Measurements from ENCODE around the gene GPR132. TPM values are rescaled to one million over a fixed set of nuclear protein-coding genes. Genes with fewer than 3 reads are reported as not detected.

The GPR132 gene
- total RNA-seq, 1 experiment from 2014 or later, result 0.20 TPM

- no peaks in the 10 kb centered on the region for H3K23me2 ChIP-seq (ENCODE audit: insufficient read length, low read depth, low read length, poor library complexity, severe bottlenecking)
- H3K9ac ChIP-seq (ENCODE audit: extremely low read depth, insufficient read length, low read length), result no peak overlapping the region
- WGBS (ENCODE audit: extremely low coverage, insufficient read length, low lambda C conversion rate), result no CpG with 5 or more reads among the region's 24 CpGs
- no peak overlapping the region for H4K5ac ChIP-seq (ENCODE audit: insufficient read length, low read depth, low read length)
- no peak for TF ChIP-seq CTCF (conservative IDR thresholded peaks at IDR 0.05)
- H3K56ac ChIP-seq (ENCODE audit: insufficient read length, low read depth, low read length), result no peak overlapping the region
- Mint-ChIP-seq H3K27me3 (ENCODE audit: low read depth) (peaks cover 43% of the 10 kb centered on the region), H3K36me3 (ENCODE audit: insufficient read depth in 1 of 3, low read depth in 3 of 3) (no peaks in the 10 kb centered on the region), H3K4me1 (peaks cover 2% of the 10 kb centered on the region in 2 experiments; a peak in 1 of 4 replicates), H3K27ac (no peak overlapping the region), H3K9me3 (no peaks in the 10 kb centered on the region), H3K4me3 (no peak overlapping the region)
- H3K14ac ChIP-seq (ENCODE audit: insufficient read depth, low read length), result no peak overlapping the region
- no peaks in the 10 kb centered on the region for H4K20me1 ChIP-seq (ENCODE audit: control insufficient read depth, insufficient read depth, insufficient read length)
- no peaks in the 10 kb centered on the region for H3K9me3 ChIP-seq (ENCODE audit: control insufficient read depth, low read depth, low read length)
- no peaks in the 10 kb centered on the region for H3K79me1 ChIP-seq (ENCODE audit: insufficient read depth, low read depth, low read length, poor library complexity, severe bottlenecking)
- no peaks in the 10 kb centered on the region for H3K27me3 ChIP-seq (ENCODE audit: insufficient read depth, low read length)
- no peak overlapping the region for H3K4me2 ChIP-seq (ENCODE audit: insufficient read depth, insufficient read length, low read length)
- H2BK20ac ChIP-seq (ENCODE audit: low read depth, low read length, poor library complexity, severe bottlenecking), result no peak overlapping the region
- no peak overlapping the region for H3K23ac ChIP-seq (ENCODE audit: insufficient read length, low read depth, low read length)
- H3K4me1 ChIP-seq (ENCODE audit: insufficient read depth, low read length), result no peaks in the 10 kb centered on the region
- DNase-seq, result no peak
- H4K8ac ChIP-seq (replicated peaks; ENCODE audit: insufficient read length, low read depth, low read length), result no peak overlapping the region
- no peak overlapping the region for H2AFZ ChIP-seq (ENCODE audit: low read length)
- no peak overlapping the region for H2BK5ac ChIP-seq (ENCODE audit: insufficient read length, low read length)
- no peak overlapping the region for H2AK5ac ChIP-seq (ENCODE audit: insufficient read length, low read length)
- H2BK12ac ChIP-seq (ENCODE audit: insufficient read length, low read depth, low read length), result no peak overlapping the region
- no peak overlapping the region for H3T11ph ChIP-seq (ENCODE audit: low read length)
- no peak overlapping the region for H3K4ac ChIP-seq (ENCODE audit: low read depth, low read length)
- no peak overlapping the region for H2BK120ac ChIP-seq (ENCODE audit: low read depth, low read length, poor library complexity, severe bottlenecking)
- no peak overlapping the region for H2BK15ac ChIP-seq (ENCODE audit: low read depth, low read length)
- no peaks in the 10 kb centered on the region for H3K79me2 ChIP-seq (ENCODE audit: insufficient read depth, low read length)
- H3K27ac ChIP-seq (ENCODE audit: insufficient read length, low read depth, low read length), result no peak overlapping the region
- H3K18ac ChIP-seq (ENCODE audit: insufficient read length, low read depth, low read length), result no peak overlapping the region
- no peak overlapping the region for H4K91ac ChIP-seq (ENCODE audit: insufficient read length, low read depth, low read length)
These were observed 17.8 kb downstream of the GPR132 start for GRCh38 chr14:105047283-105048016.

Data from H9 (cell line).